CD14-positive monocyte (primary cell): Measurements from ENCODE around the gene EDC3. TPM values are rescaled to one million over a fixed set of nuclear protein-coding genes. Genes with fewer than 3 reads are reported as not detected.
"Not testable (repeated sequence)": the region's sequence is repeated elsewhere in the genome, so short reads cannot be mapped to it uniquely, and the experiment has no call there.

Source experiments
- DNase-seq, 3 donors: peaks; one replicate each; pipeline ENCODE4 v3.0.0-alpha.2; 2011 to 2022
- H2AFZ ChIP-seq: 2 replicates; pipeline ENCODE4 v1.6.0; 2012; ENCODE audit warnings: mild to moderate bottlenecking, low read depth, low read length, inconsistent platforms; ENCODE audit not compliant: insufficient read depth, poor library complexity, severe bottlenecking
- H3K27ac ChIP-seq, 2 donors: 1 replicate in 1 of 2; 2 replicates in 1 of 2; pipeline ENCODE4 v1.5.1; 2012 to 2013; ENCODE audit warnings: low read length in 2 of 2, control low read depth in 1 of 2, inconsistent platforms in 1 of 2, low read depth in 1 of 2, mild to moderate bottlenecking in 1 of 2
- H3K27me3 ChIP-seq, 2 donors: one replicate each; pipeline versions ENCODE4 v1.6.0 to v1.6.1; 2011 to 2013; ENCODE audit warnings: low read length in 2 of 2; ENCODE audit not compliant: control insufficient read depth in 2 of 2, insufficient read depth in 2 of 2
- H3K36me3 ChIP-seq, 2 donors: replicated peaks in 1 of 2; 1 replicate in 1 of 2; 2 replicates in 1 of 2; pipeline versions ENCODE4 v1.5.1 to v1.6.1; 2012 to 2013; ENCODE audit warnings: low read length in 2 of 2, control low read depth in 1 of 2, inconsistent platforms in 1 of 2, mild to moderate bottlenecking in 1 of 2; ENCODE audit not compliant: insufficient read depth in 2 of 2, control insufficient read depth in 1 of 2
- H3K4me1 ChIP-seq, 2 donors: 1 replicate in 1 of 2; 2 replicates in 1 of 2; pipeline versions ENCODE4 v1.5.1 to v1.6.1; 2012 to 2013; ENCODE audit warnings: low read length in 2 of 2, control low read depth in 1 of 2, inconsistent platforms in 1 of 2, mild to moderate bottlenecking in 1 of 2, moderate library complexity in 1 of 2; ENCODE audit not compliant: insufficient read depth in 2 of 2, control insufficient read depth in 1 of 2
- H3K4me2 ChIP-seq: replicated peaks from 2 replicates; pipeline ENCODE3; 2012; ENCODE audit warnings: low read length, moderate library complexity, mild to moderate bottlenecking; ENCODE audit not compliant: poor library complexity, severe bottlenecking; ENCODE audit errors: extremely low read depth
- H3K4me3 ChIP-seq, 3 experiments: fragments of 200-600 bp in 1 of 3; sonication (generic) in 1 of 3; replicated peaks in 1 of 3; 1 replicate in 2 of 3; 2 replicates in 1 of 3; pipeline ENCODE4 v1.5.1; 2011 to 2013; ENCODE audit warnings: low read length in 3 of 3, mild to moderate bottlenecking in 3 of 3, control low read depth in 2 of 3, low read depth in 2 of 3, inconsistent platforms in 1 of 3, moderate library complexity in 1 of 3
- H3K79me2 ChIP-seq: 2 replicates; pipeline ENCODE4 v1.6.0; 2012; ENCODE audit warnings: mild to moderate bottlenecking, control low read depth, inconsistent platforms, low read length, moderate library complexity; ENCODE audit not compliant: insufficient read depth
- H3K9ac ChIP-seq: 2 replicates; pipeline ENCODE4 v1.6.0; 2017; ENCODE audit warnings: low read length, mild to moderate bottlenecking; ENCODE audit not compliant: insufficient read depth, poor library complexity, severe bottlenecking
- H3K9me3 ChIP-seq, 2 donors: replicated peaks in 1 of 2; 1 replicate in 1 of 2; 2 replicates in 1 of 2; pipeline versions ENCODE4 v1.5.1 to v1.6.1; 2012 to 2013; ENCODE audit warnings: low read length in 2 of 2, control low read depth in 1 of 2; ENCODE audit not compliant: control insufficient read depth in 1 of 2, insufficient read depth in 1 of 2
- H4K20me1 ChIP-seq: 2 replicates; pipeline ENCODE4 v1.6.0; 2012; ENCODE audit warnings: mild to moderate bottlenecking, low read length, control low read depth, moderate library complexity; ENCODE audit not compliant: insufficient read depth
- H3K27ac Mint-ChIP-seq, 7 donors: one replicate each; pipeline ENCODE4 v1.8.0; 2020; ENCODE audit warnings: mild to moderate bottlenecking in 7 of 7, mixed read lengths in 7 of 7, moderate library complexity in 6 of 7, inconsistent platforms in 2 of 7
- H3K27me3 Mint-ChIP-seq, 3 donors: one replicate each; pipeline ENCODE4 v1.8.0; 2021 to 2022; ENCODE audit warnings: low read depth in 3 of 3, mild to moderate bottlenecking in 3 of 3, mixed read lengths in 3 of 3, moderate library complexity in 3 of 3, inconsistent platforms in 1 of 3
- H3K36me3 Mint-ChIP-seq, 2 donors: one replicate each; pipeline ENCODE4 v1.8.0; 2020; ENCODE audit warnings: mixed read lengths in 2 of 2, inconsistent platforms in 1 of 2, mild to moderate bottlenecking in 1 of 2
- H3K4me1 Mint-ChIP-seq: one replicate; pipeline ENCODE4 v1.8.0; 2020; ENCODE audit warnings: mild to moderate bottlenecking, mixed read lengths
- H3K4me3 Mint-ChIP-seq, 2 donors: one replicate each; pipeline ENCODE4 v1.8.0; 2020; ENCODE audit warnings: mild to moderate bottlenecking in 2 of 2, mixed read lengths in 2 of 2, moderate library complexity in 1 of 2
- H3K9me3 Mint-ChIP-seq, 7 donors: one replicate each; pipeline ENCODE4 v1.8.0; 2020 to 2022; ENCODE audit warnings: mixed read lengths in 7 of 7, mild to moderate bottlenecking in 6 of 7, moderate library complexity in 6 of 7, inconsistent platforms in 2 of 7
- WGBS: methylation state at CpG from one replicate; pipeline ENCODE4 v1.1.5; 2013; ENCODE audit warnings: missing lambda C conversion rate; ENCODE audit not compliant: insufficient coverage; 5-methylcytosine and 5-hydroxymethylcytosine counted together
- intact Hi-C, 2 donors: fragments of 100-400 bp; cut with micrococcal nuclease; formaldehyde crosslinking; loops; one replicate each; pipeline versions ENCODE4 v1.15.0 to v1.15.1; 2023
- polyA plus RNA-seq, 3 donors: library from polyadenylated mRNA; depleted of rRNA in 1 of 3; unstranded in 2 of 3; stranded (reverse) in 1 of 3; fragments of 300-500 nt in 2 of 3; fragments of >200 nt in 1 of 3; fragmentation: Illumina TruSeq in 2 of 3; gene quantifications; 1 replicate in 2 of 3; 2 replicates in 1 of 3; pipeline ENCODE4 v1.2.3, GENCODE V29; 2012 to 2021
- TF ChIP-seq, protein P1 (sequence below): fragments of 200-600 bp; IDR thresholded peaks from one replicate; pipeline ENCODE4 v1.8.0; 2022; ENCODE audit warnings: antibody characterized with exemption, mild to moderate bottlenecking

Gene EDC3
- polyA plus RNA-seq, 3 donors: 10.0 to 14.9 (median 10.5) TPM

DNA sequence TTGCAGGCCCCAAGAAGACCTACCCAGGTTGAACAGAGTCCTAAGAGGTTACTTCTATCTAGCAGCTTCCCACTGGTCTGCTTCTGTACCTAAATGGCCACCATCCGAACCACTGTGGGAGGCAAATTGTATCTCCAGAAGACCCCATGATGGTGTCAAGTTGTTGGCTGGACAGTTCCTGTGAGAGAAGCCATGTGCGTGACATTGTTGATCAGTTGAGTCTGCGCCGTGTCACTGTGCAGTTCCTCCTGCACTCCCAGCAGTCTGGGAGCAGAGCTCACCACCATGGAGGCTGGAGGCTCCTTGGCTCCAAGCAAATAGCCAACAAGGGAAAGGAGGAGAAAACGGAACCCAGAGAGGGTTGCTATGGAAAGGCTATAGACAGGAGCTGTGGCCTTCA, 37.0 kb upstream of the EDC3 start:
- DNase-seq: no peak
- no peak overlapping the region for H3K4me3 ChIP-seq
- no peaks in the 10 kb centered on the region for H4K20me1 ChIP-seq
- peaks cover 0 to 10% of the 10 kb centered on the region in 2 donors for H3K27me3 ChIP-seq
- H3K4me2 ChIP-seq: no peak overlapping the region
- H3K79me2 ChIP-seq: no peaks in the 10 kb centered on the region
- WGBS: 96% methylated on average over 4 of the region's 5 CpGs
- H3K9ac ChIP-seq: no peak overlapping the region
- Mint-ChIP-seq H3K36me3 (no peaks in the 10 kb centered on the region), H3K27ac (no peak overlapping the region), H3K9me3 (peaks cover 0 to 6% (median 3%) of the 10 kb centered on the region in 7 donors), H3K4me1 (no peaks in the 10 kb centered on the region), H3K4me3 (no peak overlapping the region), H3K27me3 (peaks cover 24 to 34% (median 30%) of the 10 kb centered on the region in 3 donors)
- intact Hi-C loops: no loop called here
- no peaks in the 10 kb centered on the region for H3K36me3 ChIP-seq
- H3K4me1 ChIP-seq: no peaks in the 10 kb centered on the region
- peaks cover 0 to under 1% of the 10 kb centered on the region in 2 donors for H3K9me3 ChIP-seq
- no peak overlapping the region for H3K27ac ChIP-seq
- no peak overlapping the region for H2AFZ ChIP-seq
- TF ChIP-seq, protein P1, sequence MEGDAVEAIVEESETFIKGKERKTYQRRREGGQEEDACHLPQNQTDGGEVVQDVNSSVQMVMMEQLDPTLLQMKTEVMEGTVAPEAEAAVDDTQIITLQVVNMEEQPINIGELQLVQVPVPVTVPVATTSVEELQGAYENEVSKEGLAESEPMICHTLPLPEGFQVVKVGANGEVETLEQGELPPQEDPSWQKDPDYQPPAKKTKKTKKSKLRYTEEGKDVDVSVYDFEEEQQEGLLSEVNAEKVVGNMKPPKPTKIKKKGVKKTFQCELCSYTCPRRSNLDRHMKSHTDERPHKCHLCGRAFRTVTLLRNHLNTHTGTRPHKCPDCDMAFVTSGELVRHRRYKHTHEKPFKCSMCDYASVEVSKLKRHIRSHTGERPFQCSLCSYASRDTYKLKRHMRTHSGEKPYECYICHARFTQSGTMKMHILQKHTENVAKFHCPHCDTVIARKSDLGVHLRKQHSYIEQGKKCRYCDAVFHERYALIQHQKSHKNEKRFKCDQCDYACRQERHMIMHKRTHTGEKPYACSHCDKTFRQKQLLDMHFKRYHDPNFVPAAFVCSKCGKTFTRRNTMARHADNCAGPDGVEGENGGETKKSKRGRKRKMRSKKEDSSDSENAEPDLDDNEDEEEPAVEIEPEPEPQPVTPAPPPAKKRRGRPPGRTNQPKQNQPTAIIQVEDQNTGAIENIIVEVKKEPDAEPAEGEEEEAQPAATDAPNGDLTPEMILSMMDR: no peak

DNA sequence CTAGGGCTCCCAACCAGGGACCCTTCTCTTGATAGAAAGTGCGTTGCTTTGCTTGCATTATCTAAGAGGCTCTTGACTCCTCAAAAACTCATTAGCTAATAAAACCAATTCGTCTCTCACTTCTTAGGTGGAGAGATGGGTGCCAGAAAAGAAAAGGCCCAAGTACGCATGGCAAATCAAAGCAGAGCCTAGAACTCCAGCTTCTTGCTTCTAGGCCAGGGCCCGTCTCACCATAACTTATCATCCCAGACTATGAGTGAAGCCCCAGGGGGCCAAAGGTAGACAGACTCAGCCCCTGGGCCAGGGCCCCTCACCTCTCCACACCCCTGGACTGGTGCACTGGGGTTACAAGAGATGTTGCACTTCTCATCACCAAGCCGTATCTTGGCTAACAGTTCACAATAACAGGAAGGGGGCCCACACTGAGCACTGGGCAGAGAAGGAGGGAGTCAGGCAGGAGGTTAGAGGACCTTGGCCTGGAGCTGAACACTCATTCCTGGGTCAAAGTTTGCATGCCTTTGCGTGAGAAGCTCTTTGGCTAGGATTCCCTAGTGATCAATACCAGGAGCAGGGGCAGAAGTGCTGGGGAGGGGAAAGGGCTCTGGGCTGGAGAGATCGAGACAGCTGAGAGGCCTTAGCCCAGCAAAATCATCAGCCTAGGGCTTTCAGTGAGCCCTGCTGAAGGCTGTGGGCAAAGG, 34.9 kb upstream of the EDC3 start:
- peaks cover 34 to 46% (median 38%) of the 10 kb centered on the region in 3 donors for H3K27me3 Mint-ChIP-seq

DNA sequence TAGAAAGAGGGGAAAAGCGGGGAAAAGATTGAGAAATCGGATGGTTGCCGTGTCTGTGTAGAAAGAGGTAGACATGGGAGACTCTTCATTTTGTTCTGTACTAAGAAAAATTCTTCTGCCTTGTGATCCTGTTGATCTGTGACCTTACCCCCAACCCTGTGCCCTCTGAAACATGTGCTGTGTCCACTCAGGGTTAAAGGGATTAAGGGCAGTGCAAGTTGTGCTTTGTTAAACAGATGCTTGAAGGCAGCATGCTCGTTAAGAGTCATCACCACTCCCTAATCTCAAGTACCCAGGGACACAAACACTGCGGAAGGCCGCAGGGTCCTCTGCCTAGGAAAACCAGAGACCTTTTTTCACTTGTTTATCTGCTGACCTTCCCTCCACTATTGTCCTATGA, 33.5 kb upstream of the EDC3 start:
- DNase-seq, H3K36me3 Mint-ChIP-seq, H3K27ac Mint-ChIP-seq, H3K4me3 Mint-ChIP-seq, intact Hi-C loops, H2AFZ ChIP-seq, H3K9ac ChIP-seq, H3K4me2 ChIP-seq, H4K20me1 ChIP-seq, H3K79me2 ChIP-seq, H3K27ac ChIP-seq, H3K36me3 ChIP-seq, H3K9me3 Mint-ChIP-seq, H3K4me3 ChIP-seq: not testable (repeated sequence)
- Mint-ChIP-seq H3K4me1 (peaks cover 10% of the 10 kb centered on the region), H3K27me3 (peaks cover 43 to 57% (median 49%) of the 10 kb centered on the region in 3 donors)
- peaks cover 13 to 15% of the 10 kb centered on the region in 2 donors for H3K4me1 ChIP-seq
- no CpG with 5 or more reads among the region's 6 CpGs for WGBS
- H3K27me3 ChIP-seq: peaks cover 22 to 43% of the 10 kb centered on the region in 2 donors
- H3K9me3 ChIP-seq: peaks cover 4 to 12% of the 10 kb centered on the region in 2 donors

More for the DNA sequence above, 34.9 kb upstream of the EDC3 start:
- H3K36me3 ChIP-seq: no peaks in the 10 kb centered on the region
- no peaks in the 10 kb centered on the region for H3K79me2 ChIP-seq
- H3K9me3 ChIP-seq: peaks cover 0 to 12% of the 10 kb centered on the region in 2 donors
- H3K4me3 ChIP-seq: no peak overlapping the region
- H3K36me3 Mint-ChIP-seq: peaks cover 4% of the 10 kb centered on the region in 2 donors
- H3K4me3 Mint-ChIP-seq: no peak overlapping the region
- H3K27ac Mint-ChIP-seq: no peak overlapping the region
- DNase-seq: no peak
- H3K4me1 ChIP-seq: peaks cover 11 to 12% of the 10 kb centered on the region in 2 donors
- intact Hi-C loops: no loop called here
- H3K9ac ChIP-seq: no peak overlapping the region
- no peak overlapping the region for H3K27ac ChIP-seq
- no peaks in the 10 kb centered on the region for H4K20me1 ChIP-seq
- no peak overlapping the region for H2AFZ ChIP-seq
- H3K9me3 Mint-ChIP-seq: peaks cover 0 to 9% (median 3%) of the 10 kb centered on the region in 7 donors
- no peak overlapping the region for H3K4me2 ChIP-seq
- peaks cover 9 to 29% of the 10 kb centered on the region in 2 donors for H3K27me3 ChIP-seq
- 89% methylated on average over 4 of the region's 7 CpGs for WGBS
- peaks cover 7% of the 10 kb centered on the region for H3K4me1 Mint-ChIP-seq
- TF ChIP-seq, protein P1: no peak
